SK-N-SH (cell line): ENCODE data around the gene CLIC5. TPM values are rescaled to one million over a fixed set of nuclear protein-coding genes. Genes with fewer than 3 reads are reported as not detected.

Experiments used
- CTCF ChIA-PET: fragments of 300-600, 350-600 bp; formaldehyde crosslinking; extraction: SDS; loops from one replicate; lab custom pipeline; 2021; lab: Yijun Ruan, JAX
- POLR2A ChIA-PET: fragments of 350-600 bp; sonication (Branson Sonifier 250); formaldehyde crosslinking; extraction: SDS; loops from one replicate; lab custom pipeline; 2020; ENCODE audit warnings: antibody characterized with exemption, inconsistent platforms; lab: Yijun Ruan, JAX
- DNase-seq: peaks from one replicate; pipeline ENCODE4 v3.0.0; 2012
- H2AFZ ChIP-seq: fragments of 200-600 bp; sonication (generic); 2 replicates; pipeline ENCODE4 v1.8.1; 2016; ENCODE audit warnings: antibody characterized with exemption, mild to moderate bottlenecking, low read depth
- H3F3A ChIP-seq: fragments of 200-600 bp; sonication (generic); replicated peaks from 2 replicates; pipeline ENCODE3; 2016; ENCODE audit warnings: antibody characterized with exemption, mild to moderate bottlenecking; ENCODE audit not compliant: insufficient read depth
- H3K27ac ChIP-seq, 2 experiments: fragments of 200-500 bp in 1 of 2; fragments of 200-600 bp in 1 of 2; sonication (Bioruptor generic) in 1 of 2; sonication (generic), shearing (Covaris generic) in 1 of 2; 2 replicates each; pipeline versions ENCODE4 v1.5.1 to v1.6.1; 2014 to 2016; ENCODE audit warnings: low read depth in 2 of 2, inconsistent platforms in 1 of 2, low read length in 1 of 2, mild to moderate bottlenecking in 1 of 2, mixed read lengths in 1 of 2
- H3K27me3 ChIP-seq: fragments of 200-600 bp; sonication (generic), shearing (Covaris generic); 2 replicates; pipeline ENCODE4 v1.6.1; 2016; ENCODE audit warnings: mixed run types; ENCODE audit not compliant: insufficient read depth
- H3K36me3 ChIP-seq, 2 experiments: fragments of 200-500 bp in 1 of 2; fragments of 200-600 bp in 1 of 2; sonication (Bioruptor generic) in 1 of 2; sonication (generic) in 1 of 2; replicated peaks in 1 of 2; 2 replicates each; pipeline versions ENCODE3 to v1.5.1; 2014 to 2016; ENCODE audit warnings: low read length in 1 of 2, mild to moderate bottlenecking in 1 of 2; ENCODE audit not compliant: insufficient read depth in 2 of 2, control insufficient read depth in 1 of 2
- H3K4me1 ChIP-seq, 2 experiments: fragments of 200-500 bp in 1 of 2; fragments of 200-600 bp in 1 of 2; sonication (Bioruptor generic) in 1 of 2; sonication (generic), shearing (Covaris generic) in 1 of 2; 2 replicates each; pipeline versions ENCODE4 v1.5.1 to v1.6.1; 2014 to 2016; ENCODE audit warnings: low read depth in 1 of 2, low read length in 1 of 2, mixed run types in 1 of 2; ENCODE audit not compliant: insufficient read depth in 2 of 2, control insufficient read depth in 1 of 2
- H3K4me2 ChIP-seq: fragments of 200-600 bp; sonication (generic), shearing (Covaris generic); 2 replicates; pipeline ENCODE4 v1.6.1; 2017; ENCODE audit warnings: mixed run types
- H3K4me3 ChIP-seq, 2 experiments: fragments of 200-500 bp in 1 of 2; fragments of 200-600 bp in 1 of 2; sonication (Bioruptor generic) in 1 of 2; sonication (generic), shearing (Covaris generic) in 1 of 2; 2 replicates each; pipeline versions ENCODE4 v1.5.1 to v1.8.1; 2014 to 2016; ENCODE audit warnings: low read depth in 2 of 2, inconsistent platforms in 1 of 2, low read length in 1 of 2, mild to moderate bottlenecking in 1 of 2, mixed read lengths in 1 of 2, moderate library complexity in 1 of 2
- H3K79me2 ChIP-seq: fragments of 200-600 bp; sonication (generic); 2 replicates; pipeline ENCODE4 v1.8.1; 2017; ENCODE audit warnings: mild to moderate bottlenecking; ENCODE audit not compliant: insufficient read depth
- H3K9ac ChIP-seq: fragments of 200-600 bp; sonication (generic); 2 replicates; pipeline ENCODE4 v1.6.1; 2017; ENCODE audit warnings: mixed run types
- H3K9me2 ChIP-seq: fragments of 200-600 bp; sonication (generic); 2 replicates; pipeline ENCODE4 v1.6.1; 2017; ENCODE audit warnings: mixed run types
- H3K9me3 ChIP-seq: fragments of 200-600 bp; sonication (generic); 2 replicates; pipeline ENCODE4 v1.6.1; 2017; ENCODE audit warnings: mixed run types, mild to moderate bottlenecking, moderate library complexity
- H4K20me1 ChIP-seq: fragments of 200-600 bp; sonication (generic); 2 replicates; pipeline ENCODE4 v1.6.1; 2017; ENCODE audit warnings: mild to moderate bottlenecking, mixed run types; ENCODE audit not compliant: insufficient read depth
- CHD2 ChIP-seq: fragments of 150-350 bp; IDR thresholded peaks from 2 replicates; pipeline ENCODE4 v1.6.1; 2018; ENCODE audit warnings: low read length; ENCODE audit not compliant: partially characterized antibody
- EP300 ChIP-seq, 2 experiments: IDR thresholded peaks; 2 replicates each; pipeline versions ENCODE4 v1.4.0 to v1.6.1; 2012; ENCODE audit warnings: borderline replicate concordance in 1 of 2, low read depth in 1 of 2, low read length in 1 of 2
- FOXM1 ChIP-seq: IDR thresholded peaks from 2 replicates; pipeline ENCODE4 v1.4.0; 2012; ENCODE audit warnings: low read depth, mild to moderate bottlenecking
- GATA2 ChIP-seq: sonication (generic); formaldehyde crosslinking; IDR thresholded peaks from 2 replicates; pipeline ENCODE4 v1.5.0; 2020; ENCODE audit warnings: mild to moderate bottlenecking, missing genetic modification reagents
- JUND ChIP-seq: IDR thresholded peaks from 2 replicates; pipeline ENCODE4 v1.4.0; 2012
- MAX ChIP-seq: IDR thresholded peaks from 2 replicates; pipeline ENCODE4 v1.4.0; 2012; ENCODE audit warnings: low read depth
- MEF2A ChIP-seq: IDR thresholded peaks from 2 replicates; pipeline ENCODE4 v1.4.0; 2012; ENCODE audit warnings: low read depth, borderline replicate concordance
- PBX3 ChIP-seq: IDR thresholded peaks from 2 replicates; pipeline ENCODE4; 2012
- POLR2AphosphoS5 ChIP-seq: IDR thresholded peaks from 2 replicates; pipeline ENCODE4 v1.6.1; 2012; ENCODE audit warnings: low read depth, low read length
- RCOR1 ChIP-seq: fragments of 150-350 bp; IDR thresholded peaks from 2 replicates; pipeline ENCODE4 v1.6.1; 2017; ENCODE audit warnings: antibody characterized with exemption, low read length
- RFX5 ChIP-seq: IDR thresholded peaks from 2 replicates; pipeline ENCODE4 v1.6.1; 2012; ENCODE audit warnings: mild to moderate bottlenecking, improper control_type of control experiment, low read length
- SIN3A ChIP-seq: IDR thresholded peaks from 2 replicates; pipeline ENCODE4 v1.6.1; 2012; ENCODE audit warnings: low read depth, mild to moderate bottlenecking, low read length, moderate library complexity, borderline replicate concordance
- SMC3 ChIP-seq: IDR thresholded peaks from 2 replicates; pipeline ENCODE4 v1.6.1; 2012; ENCODE audit warnings: low read depth, low read length, improper control_type of control experiment
- TAF1 ChIP-seq: IDR thresholded peaks from 2 replicates; pipeline ENCODE4 v1.6.1; 2012; ENCODE audit warnings: low read depth, mild to moderate bottlenecking, low read length, moderate library complexity, borderline replicate concordance
- USF2 ChIP-seq: fragments of 150-350 bp; IDR thresholded peaks from 2 replicates; pipeline ENCODE4 v1.6.1; 2017; ENCODE audit warnings: antibody characterized with exemption, low read length, low read depth, borderline replicate concordance
- YY1 ChIP-seq: IDR thresholded peaks from 2 replicates; pipeline ENCODE4 v1.4.0; 2012; ENCODE audit warnings: low read depth, mild to moderate bottlenecking
- ZBTB33 ChIP-seq: IDR thresholded peaks from 2 replicates; pipeline ENCODE4 v1.4.0; 2012; ENCODE audit warnings: low read depth, borderline replicate concordance
- WGBS: methylation state at CpG from one replicate; pipeline ENCODE4 v1.1.6; 2017; ENCODE audit warnings: low lambda C conversion rate; 5-methylcytosine and 5-hydroxymethylcytosine counted together
- polyA plus RNA-seq, 3 experiments: library from polyadenylated mRNA; depleted of rRNA; stranded (reverse); fragments of >200 nt; gene quantifications; 2 replicates each; pipeline ENCODE4 v1.2.3, GENCODE V29; 2012
- TF ChIP-seq, protein P1 (sequence below): fragments of 150-350 bp; IDR thresholded peaks from 2 replicates; pipeline ENCODE4 v1.6.1; 2016; ENCODE audit warnings: mild to moderate bottlenecking, low read depth, low read length
- TF ChIP-seq, protein P2 (sequence below): IDR thresholded peaks from 2 replicates; pipeline ENCODE4 v1.6.1; 2012; ENCODE audit warnings: mild to moderate bottlenecking, low read depth, low read length, moderate library complexity

The CLIC5 gene
- polyA plus RNA-seq, 1 of the 3 experiments (the other 2 are of a cell fraction) = 0.03 TPM

GRCh38 chr6:45854149-45854742, 161.4 kb downstream of the CLIC5 start:
- ChIA-PET POLR2A (no interaction called here), CTCF (no interaction called here)
- H3K9me2 ChIP-seq = no peaks in the 10 kb centered on the region
- no peak overlapping the region for H3K4me2 ChIP-seq
- no peak for DNase-seq
- H3K79me2 ChIP-seq = no peaks in the 10 kb centered on the region
- H3K4me1 ChIP-seq = no peaks in the 10 kb centered on the region
- no peaks in the 10 kb centered on the region for H3K9me3 ChIP-seq
- no peaks in the 10 kb centered on the region for H3F3A ChIP-seq
- peaks cover 39% of the 10 kb centered on the region; the same call in 1 of the 2 replicates for H3K27me3 ChIP-seq
- WGBS = 8% methylated on average over 10 of the region's 10 CpGs
- no peak for TF ChIP-seq JUND
- no peak for TF ChIP-seq POLR2AphosphoS5
- TF ChIP-seq, protein P1, sequence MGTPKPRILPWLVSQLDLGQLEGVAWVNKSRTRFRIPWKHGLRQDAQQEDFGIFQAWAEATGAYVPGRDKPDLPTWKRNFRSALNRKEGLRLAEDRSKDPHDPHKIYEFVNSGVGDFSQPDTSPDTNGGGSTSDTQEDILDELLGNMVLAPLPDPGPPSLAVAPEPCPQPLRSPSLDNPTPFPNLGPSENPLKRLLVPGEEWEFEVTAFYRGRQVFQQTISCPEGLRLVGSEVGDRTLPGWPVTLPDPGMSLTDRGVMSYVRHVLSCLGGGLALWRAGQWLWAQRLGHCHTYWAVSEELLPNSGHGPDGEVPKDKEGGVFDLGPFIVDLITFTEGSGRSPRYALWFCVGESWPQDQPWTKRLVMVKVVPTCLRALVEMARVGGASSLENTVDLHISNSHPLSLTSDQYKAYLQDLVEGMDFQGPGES = no peak
- TF ChIP-seq TAF1 = no peak
- TF ChIP-seq MEF2A = no peak
- no peak for TF ChIP-seq MAX
- no peak for TF ChIP-seq SIN3A
- no peak for TF ChIP-seq GATA2 (CRISPR knock-in tag)
- TF ChIP-seq, protein P2, sequence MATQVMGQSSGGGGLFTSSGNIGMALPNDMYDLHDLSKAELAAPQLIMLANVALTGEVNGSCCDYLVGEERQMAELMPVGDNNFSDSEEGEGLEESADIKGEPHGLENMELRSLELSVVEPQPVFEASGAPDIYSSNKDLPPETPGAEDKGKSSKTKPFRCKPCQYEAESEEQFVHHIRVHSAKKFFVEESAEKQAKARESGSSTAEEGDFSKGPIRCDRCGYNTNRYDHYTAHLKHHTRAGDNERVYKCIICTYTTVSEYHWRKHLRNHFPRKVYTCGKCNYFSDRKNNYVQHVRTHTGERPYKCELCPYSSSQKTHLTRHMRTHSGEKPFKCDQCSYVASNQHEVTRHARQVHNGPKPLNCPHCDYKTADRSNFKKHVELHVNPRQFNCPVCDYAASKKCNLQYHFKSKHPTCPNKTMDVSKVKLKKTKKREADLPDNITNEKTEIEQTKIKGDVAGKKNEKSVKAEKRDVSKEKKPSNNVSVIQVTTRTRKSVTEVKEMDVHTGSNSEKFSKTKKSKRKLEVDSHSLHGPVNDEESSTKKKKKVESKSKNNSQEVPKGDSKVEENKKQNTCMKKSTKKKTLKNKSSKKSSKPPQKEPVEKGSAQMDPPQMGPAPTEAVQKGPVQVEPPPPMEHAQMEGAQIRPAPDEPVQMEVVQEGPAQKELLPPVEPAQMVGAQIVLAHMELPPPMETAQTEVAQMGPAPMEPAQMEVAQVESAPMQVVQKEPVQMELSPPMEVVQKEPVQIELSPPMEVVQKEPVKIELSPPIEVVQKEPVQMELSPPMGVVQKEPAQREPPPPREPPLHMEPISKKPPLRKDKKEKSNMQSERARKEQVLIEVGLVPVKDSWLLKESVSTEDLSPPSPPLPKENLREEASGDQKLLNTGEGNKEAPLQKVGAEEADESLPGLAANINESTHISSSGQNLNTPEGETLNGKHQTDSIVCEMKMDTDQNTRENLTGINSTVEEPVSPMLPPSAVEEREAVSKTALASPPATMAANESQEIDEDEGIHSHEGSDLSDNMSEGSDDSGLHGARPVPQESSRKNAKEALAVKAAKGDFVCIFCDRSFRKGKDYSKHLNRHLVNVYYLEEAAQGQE = no peak
- TF ChIP-seq RCOR1 = no peak
- TF ChIP-seq YY1 = no peak
- TF ChIP-seq EP300 (IDR thresholded peaks at IDR 0.05; ENCODE audit: borderline replicate concordance in 1 of 2, low read depth in 1 of 2, low read length in 1 of 2) = no peak
- no peak overlapping the region for H3K27ac ChIP-seq
- H3K4me3 ChIP-seq = no peak overlapping the region
- H4K20me1 ChIP-seq = no peaks in the 10 kb centered on the region
- no peak overlapping the region for H2AFZ ChIP-seq
- H3K36me3 ChIP-seq = no peaks in the 10 kb centered on the region
- no peak overlapping the region for H3K9ac ChIP-seq

- CTCF ChIA-PET = no interaction called here
- TF ChIP-seq ZBTB33 (no peak), RFX5 (no peak), GATA2 (CRISPR knock-in tag) (no peak), SIN3A (no peak), SMC3 (no peak), USF2 (no peak), FOXM1 (no peak), PBX3 (no peak), MAX (no peak), CHD2 (no peak)
Observed at GRCh38 chr6:45851034-45851400, 164.6 kb downstream of the CLIC5 start.

More at GRCh38 chr6:45851034-45851400, 164.6 kb downstream of the CLIC5 start:
- 6% methylated on average over 1 of the region's 1 CpG for WGBS
- H2AFZ ChIP-seq = no peak overlapping the region
- H3K9me3 ChIP-seq = no peaks in the 10 kb centered on the region
- no peaks in the 10 kb centered on the region for H3K36me3 ChIP-seq
- H3K27ac ChIP-seq = no peak overlapping the region
- no peaks in the 10 kb centered on the region for H3K4me1 ChIP-seq
- no peak overlapping the region for H3K9ac ChIP-seq
- no peak overlapping the region for H3K4me2 ChIP-seq
- POLR2A ChIA-PET = no interaction called here
- no peaks in the 10 kb centered on the region for H3K79me2 ChIP-seq
- no peak for DNase-seq
- H3K27me3 ChIP-seq = peaks cover 29% of the 10 kb centered on the region; the same call in 1 of the 2 replicates
- H3K9me2 ChIP-seq = no peaks in the 10 kb centered on the region
- no peak overlapping the region for H3K4me3 ChIP-seq
- no peaks in the 10 kb centered on the region for H4K20me1 ChIP-seq
- no peaks in the 10 kb centered on the region for H3F3A ChIP-seq
